Smooth muscle cell (in vitro differentiated cells): ENCODE data around the gene TMEM272. TPM values are rescaled to one million over a fixed set of nuclear protein-coding genes. Genes with fewer than 3 reads are reported as not detected.

Experiments
- DNase-seq: peaks from one replicate; lab custom pipeline; 2025; ENCODE audit not compliant: unreplicated experiment; lab: John Stamatoyannopoulos, UW
- H2AFZ ChIP-seq: fragments of 200-600 bp; sonication (generic); 2 replicates; pipeline ENCODE4 v1.6.0; 2016; ENCODE audit warnings: antibody characterized with exemption, low read depth, mild to moderate bottlenecking
- H3F3A ChIP-seq: fragments of 200-600 bp; sonication (generic); 2 replicates; pipeline ENCODE4 v1.6.0; 2017; ENCODE audit warnings: antibody characterized with exemption, low read depth
- H3K27ac ChIP-seq: fragments of 200-600 bp; sonication (generic); 2 replicates; pipeline ENCODE4 v1.5.1; 2016; ENCODE audit warnings: low read depth, mild to moderate bottlenecking
- H3K27me3 ChIP-seq: fragments of 200-600 bp; sonication (generic); 2 replicates; pipeline ENCODE4 v1.6.1; 2016; ENCODE audit warnings: low read depth, mild to moderate bottlenecking
- H3K36me3 ChIP-seq: fragments of 200-600 bp; sonication (generic); 2 replicates; pipeline ENCODE4 v1.5.1; 2016; ENCODE audit warnings: low read depth
- H3K4me1 ChIP-seq: fragments of 200-600 bp; sonication (generic); 2 replicates; pipeline ENCODE4 v1.5.1; 2016; ENCODE audit warnings: low read depth
- H3K4me2 ChIP-seq: fragments of 200-600 bp; sonication (generic); 2 replicates; pipeline ENCODE4 v1.6.0; 2016; ENCODE audit warnings: mild to moderate bottlenecking
- H3K4me3 ChIP-seq: fragments of 200-600 bp; sonication (generic); 2 replicates; pipeline ENCODE4 v1.5.1; 2016; ENCODE audit warnings: mild to moderate bottlenecking
- H3K79me2 ChIP-seq: fragments of 200-600 bp; sonication (generic); 2 replicates; pipeline ENCODE4 v1.6.0; 2016; ENCODE audit warnings: low read depth, mild to moderate bottlenecking
- H3K9ac ChIP-seq: fragments of 200-600 bp; sonication (generic); 2 replicates; pipeline ENCODE4 v1.6.0; 2016; ENCODE audit warnings: low read depth
- H3K9me3 ChIP-seq: fragments of 200-600 bp; sonication (generic); replicated peaks from 2 replicates; pipeline ENCODE4 v1.5.1; 2016; ENCODE audit warnings: low read depth
- H4K20me1 ChIP-seq: fragments of 200-600 bp; sonication (generic); 2 replicates; pipeline ENCODE4 v1.6.0; 2016; ENCODE audit warnings: low read depth
- CTCF ChIP-seq: fragments of 200-600 bp; sonication (generic); IDR thresholded peaks from 2 replicates; pipeline ENCODE4 v1.5.1; 2017; ENCODE audit warnings: borderline replicate concordance, mild to moderate bottlenecking, antibody characterized with exemption; ENCODE audit not compliant: insufficient read depth, poor library complexity, severe bottlenecking
- WGBS: methylation state at CpG from one replicate; pipeline ENCODE4 v1.1.7; 2016; ENCODE audit warnings: low lambda C conversion rate; 5-methylcytosine and 5-hydroxymethylcytosine counted together
- polyA plus RNA-seq: library from polyadenylated mRNA; unstranded; fragments of >200 nt; fragmentation: Nextera tagmentation; extraction: Ambion mirVana; gene quantifications from 2 replicates; pipeline ENCODE4 v1.2.1, GENCODE V29; 2016
- total RNA-seq: library from RNA; depleted of rRNA; stranded (reverse); fragments of >200 nt; gene quantifications from 2 replicates; pipeline ENCODE4 v1.2.3, GENCODE V29; 2014

The TMEM272 gene
- total and polyA plus RNA-seq, 2 experiments from 2014 or later = 0.18 to 0.26 TPM

- Histone ChIP-seq H3F3A (no peaks in the 10 kb centered on the region), H3K4me2 (no peak overlapping the region), H4K20me1 (no peaks in the 10 kb centered on the region), H3K36me3 (no peaks in the 10 kb centered on the region), H3K79me2 (no peaks in the 10 kb centered on the region), H3K9me3 (no peaks in the 10 kb centered on the region), H3K4me3 (no peak overlapping the region), H3K4me1 (no peaks in the 10 kb centered on the region), H2AFZ (no peak overlapping the region), H3K27me3 (no peaks in the 10 kb centered on the region), H3K9ac (no peak overlapping the region), H3K27ac (no peak overlapping the region)
- DNase-seq = no peak
- WGBS = 80% methylated on average over 7 of the region's 7 CpGs
- TF ChIP-seq CTCF = no peak
Observed at GRCh38 chr13:51776179-51776578, 68.8 kb downstream of the TMEM272 start.

DNA sequence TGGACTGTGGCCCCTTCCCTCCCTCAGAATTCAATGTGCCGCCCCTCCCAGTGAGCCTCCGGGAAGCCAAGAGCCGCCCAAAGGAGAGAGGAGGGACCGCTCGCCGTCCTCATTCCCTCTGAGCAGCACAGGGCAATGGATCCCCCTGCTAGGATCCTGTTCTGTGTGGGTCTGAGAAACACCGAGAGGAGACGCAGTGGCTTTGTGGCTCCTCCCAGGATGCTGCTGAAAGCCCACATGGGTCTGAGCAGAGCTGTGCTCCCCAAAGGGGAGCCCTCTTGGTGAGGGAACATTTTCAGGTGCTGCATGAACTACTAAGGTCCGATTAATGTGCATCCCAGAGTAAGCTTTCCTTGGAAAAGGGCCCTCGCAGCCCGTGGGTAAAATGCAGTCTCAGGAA, 71.5 kb downstream of the TMEM272 start:
- WGBS = 93% methylated on average over 11 of the region's 11 CpGs

DNA sequence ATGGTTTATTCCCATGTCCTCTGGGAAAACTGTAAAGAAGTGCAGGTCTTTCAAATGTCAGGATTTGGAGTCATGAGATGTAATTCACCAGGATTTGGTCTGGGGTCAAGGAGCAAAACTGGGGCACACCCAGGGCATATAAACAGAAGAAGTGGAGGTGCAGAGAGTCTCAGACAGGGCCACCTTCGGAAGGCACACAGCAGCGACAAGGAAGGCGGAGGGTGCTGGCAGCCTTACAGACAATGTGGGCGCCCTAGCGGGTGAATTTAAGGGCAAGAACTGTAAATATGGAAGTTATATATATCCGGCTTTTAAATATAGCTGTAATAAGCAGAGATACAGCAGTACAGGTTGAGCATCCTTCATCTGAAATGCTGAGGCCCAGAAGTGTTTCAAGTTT, 72.2 kb downstream of the TMEM272 start:
- WGBS = 93% methylated on average over 6 of the region's 6 CpGs
- no peak overlapping the region for H3K9ac ChIP-seq
- no peaks in the 10 kb centered on the region for H3K36me3 ChIP-seq
- no peaks in the 10 kb centered on the region for H4K20me1 ChIP-seq
- no peak for TF ChIP-seq CTCF
- no peak overlapping the region for H2AFZ ChIP-seq
- no peaks in the 10 kb centered on the region for H3K79me2 ChIP-seq
- no peaks in the 10 kb centered on the region for H3F3A ChIP-seq
- no peaks in the 10 kb centered on the region for H3K9me3 ChIP-seq
- H3K4me2 ChIP-seq = no peak overlapping the region
- no peak overlapping the region for H3K27ac ChIP-seq
- H3K4me3 ChIP-seq = no peak overlapping the region
- no peaks in the 10 kb centered on the region for H3K27me3 ChIP-seq
- DNase-seq = no peak
- H3K4me1 ChIP-seq = no peaks in the 10 kb centered on the region

More for the DNA sequence above, 71.5 kb downstream of the TMEM272 start:
- Histone ChIP-seq H3K9ac (no peak overlapping the region), H3K79me2 (no peaks in the 10 kb centered on the region), H2AFZ (no peak overlapping the region), H3K27me3 (no peaks in the 10 kb centered on the region), H3K4me1 (no peaks in the 10 kb centered on the region), H3K36me3 (no peaks in the 10 kb centered on the region), H4K20me1 (no peaks in the 10 kb centered on the region), H3K9me3 (no peaks in the 10 kb centered on the region), H3F3A (no peaks in the 10 kb centered on the region), H3K27ac (no peak overlapping the region), H3K4me2 (no peak overlapping the region), H3K4me3 (no peak overlapping the region)
- TF ChIP-seq CTCF = no peak
- DNase-seq = no peak

- Histone ChIP-seq H3K36me3 (no peaks in the 10 kb centered on the region), H3K79me2 (no peaks in the 10 kb centered on the region), H3K4me3 (no peak overlapping the region), H4K20me1 (no peaks in the 10 kb centered on the region), H3F3A (no peaks in the 10 kb centered on the region), H3K27ac (no peak overlapping the region), H3K9me3 (no peaks in the 10 kb centered on the region), H3K4me1 (no peaks in the 10 kb centered on the region), H3K4me2 (no peak overlapping the region), H2AFZ (no peak overlapping the region), H3K9ac (no peak overlapping the region), H3K27me3 (no peaks in the 10 kb centered on the region)
- TF ChIP-seq CTCF = no peak
- 92% methylated on average over 9 of the region's 9 CpGs for WGBS
- no peak for DNase-seq
Observed at GRCh38 chr13:51772105-51772455, 72.9 kb downstream of the TMEM272 start.
